CMK (cell line): Measurements from ENCODE around the gene CRY1.
A peak's percentile ranks its signal among the peaks of the same experiment; 100 is the strongest.
"Not testable (repeated sequence)": the region's sequence is repeated elsewhere in the genome, so short reads cannot be mapped to it uniquely, and the experiment has no call there.

Source experiments
- DNase-seq: peaks from one replicate; pipeline ENCODE4 v3.0.0-alpha.2; 2010; ENCODE audit warnings: low read depth

CRY1 gene

DNA sequence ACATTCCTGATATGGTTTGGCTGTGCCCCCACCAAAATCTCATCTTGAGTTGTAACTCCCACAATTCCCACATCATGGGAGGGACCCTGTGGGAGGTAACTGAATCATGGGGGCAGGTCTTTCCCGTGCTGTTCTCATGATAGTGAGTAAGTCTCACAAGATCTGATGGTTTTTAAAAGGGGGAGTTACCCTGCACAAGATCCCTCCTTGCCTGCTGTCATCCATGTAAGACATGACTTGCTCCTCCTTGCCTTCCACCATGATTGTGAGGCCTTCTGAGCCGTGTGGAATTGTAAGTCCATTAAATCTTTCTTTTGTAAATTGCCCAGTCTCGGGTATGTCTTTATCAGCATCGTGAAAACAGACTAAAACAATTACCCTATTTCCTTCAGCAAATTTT, 90.7 kb downstream of the CRY1 start:
- DNase-seq, result not testable (repeated sequence)

DNA sequence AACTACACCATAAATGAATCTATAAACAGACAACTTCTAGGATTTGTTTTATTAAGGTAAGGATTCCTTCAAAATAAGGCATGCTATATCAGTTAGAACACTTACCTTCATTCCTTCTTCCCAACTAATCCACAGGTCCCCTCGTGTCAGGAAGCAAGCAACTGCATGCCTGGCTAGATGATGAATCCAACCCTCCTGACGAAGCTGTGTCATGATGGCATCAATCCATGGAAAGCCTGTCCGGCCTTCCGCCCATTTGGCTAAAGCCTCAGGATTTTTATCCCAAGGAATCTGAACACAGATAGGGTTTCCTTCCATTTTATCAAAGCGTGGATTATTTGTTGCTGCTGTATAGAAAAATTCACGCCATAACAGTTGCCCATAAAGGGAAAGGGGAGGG, 93.9 kb downstream of the CRY1 start:
- DNase-seq, result no peak

DNA sequence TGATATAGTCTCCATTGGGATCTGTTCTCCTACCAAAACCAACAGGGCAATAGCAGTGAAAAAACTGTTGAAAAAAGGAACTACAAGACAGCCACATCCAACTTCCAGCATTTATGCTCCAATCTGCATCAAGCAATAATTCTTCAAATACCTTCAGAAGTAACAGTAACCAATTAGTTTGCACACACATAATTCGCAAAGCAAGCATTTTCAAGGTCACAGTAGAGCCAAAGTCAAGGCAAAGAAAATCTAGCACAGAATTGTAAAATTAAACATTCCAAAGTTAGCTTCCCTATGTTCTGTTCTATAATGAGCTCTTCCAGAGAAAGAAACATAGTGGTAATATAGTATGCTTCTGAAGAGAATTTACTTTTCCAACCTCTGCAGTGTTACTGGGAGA, 95.4 kb downstream of the CRY1 start:
- DNase-seq, result no peak

DNA sequence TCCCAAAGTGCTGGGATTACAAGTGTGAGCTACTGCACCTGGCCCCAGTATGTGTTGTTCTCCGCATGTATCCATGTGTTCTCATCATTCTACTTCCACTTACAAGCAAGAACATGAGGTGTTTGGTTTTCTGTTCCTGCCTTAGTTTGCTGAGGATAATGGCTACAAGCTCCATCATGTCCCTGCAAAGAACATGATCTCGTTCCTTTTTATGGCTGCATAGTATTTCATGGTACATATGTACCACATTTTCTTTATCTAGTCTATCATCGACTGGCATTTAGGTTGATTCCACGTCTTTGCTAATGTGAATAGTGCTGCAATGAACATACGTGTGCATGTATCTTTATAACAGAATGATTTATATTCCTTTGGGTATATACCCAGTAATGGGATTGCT, 97.2 kb downstream of the CRY1 start:
- not testable (repeated sequence) for DNase-seq

DNA sequence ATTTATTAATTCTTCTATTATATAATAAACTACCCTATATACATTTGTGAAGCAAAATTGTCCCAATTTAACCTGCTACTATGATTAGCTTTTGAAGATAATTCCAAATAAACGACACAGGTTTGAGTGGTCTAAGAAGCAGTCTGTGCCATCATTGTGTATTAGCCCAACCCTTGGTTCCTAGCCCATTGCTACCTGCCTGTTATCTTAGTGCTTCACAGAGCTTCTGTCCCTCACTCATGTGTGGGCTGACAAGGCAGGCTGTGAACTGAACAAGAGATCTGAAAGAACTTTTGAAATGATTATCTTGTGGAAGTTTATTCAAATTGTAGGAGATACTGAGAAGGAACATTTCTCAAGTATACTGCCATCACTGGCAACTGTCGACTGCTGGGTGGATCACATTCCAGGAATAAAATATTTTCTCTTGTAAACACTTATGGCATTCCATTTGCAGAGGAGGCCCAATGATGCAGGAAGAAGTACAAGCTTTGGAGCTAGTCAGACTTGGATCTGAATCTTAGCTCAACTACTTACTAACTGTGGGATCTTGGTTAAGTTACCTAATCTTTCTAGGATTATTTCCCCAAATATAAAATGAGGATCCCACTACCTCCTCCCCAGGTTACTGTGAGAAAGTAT, 98.6 kb downstream of the CRY1 start:
- no peak for DNase-seq

DNA sequence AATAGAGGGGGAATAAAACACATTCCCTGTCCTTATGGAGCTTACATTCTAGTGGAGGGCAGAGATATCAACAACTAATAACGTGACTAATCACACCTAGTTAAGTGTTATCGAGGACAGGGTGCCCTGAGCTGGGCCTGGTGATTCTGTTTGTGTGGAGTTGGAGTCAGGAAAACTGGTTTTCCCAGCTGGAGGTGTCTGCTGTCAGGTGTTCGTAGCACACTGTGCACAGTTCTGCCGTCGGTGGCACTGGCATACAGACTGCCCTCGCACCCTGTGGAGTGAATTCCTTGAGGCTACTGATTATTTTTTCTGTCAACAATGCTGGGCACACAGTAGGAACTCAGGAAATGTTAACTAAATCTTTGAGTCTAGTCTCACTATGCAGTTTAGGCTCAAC, 105.5 kb downstream of the CRY1 start:
- DNase-seq, result no peak

DNA sequence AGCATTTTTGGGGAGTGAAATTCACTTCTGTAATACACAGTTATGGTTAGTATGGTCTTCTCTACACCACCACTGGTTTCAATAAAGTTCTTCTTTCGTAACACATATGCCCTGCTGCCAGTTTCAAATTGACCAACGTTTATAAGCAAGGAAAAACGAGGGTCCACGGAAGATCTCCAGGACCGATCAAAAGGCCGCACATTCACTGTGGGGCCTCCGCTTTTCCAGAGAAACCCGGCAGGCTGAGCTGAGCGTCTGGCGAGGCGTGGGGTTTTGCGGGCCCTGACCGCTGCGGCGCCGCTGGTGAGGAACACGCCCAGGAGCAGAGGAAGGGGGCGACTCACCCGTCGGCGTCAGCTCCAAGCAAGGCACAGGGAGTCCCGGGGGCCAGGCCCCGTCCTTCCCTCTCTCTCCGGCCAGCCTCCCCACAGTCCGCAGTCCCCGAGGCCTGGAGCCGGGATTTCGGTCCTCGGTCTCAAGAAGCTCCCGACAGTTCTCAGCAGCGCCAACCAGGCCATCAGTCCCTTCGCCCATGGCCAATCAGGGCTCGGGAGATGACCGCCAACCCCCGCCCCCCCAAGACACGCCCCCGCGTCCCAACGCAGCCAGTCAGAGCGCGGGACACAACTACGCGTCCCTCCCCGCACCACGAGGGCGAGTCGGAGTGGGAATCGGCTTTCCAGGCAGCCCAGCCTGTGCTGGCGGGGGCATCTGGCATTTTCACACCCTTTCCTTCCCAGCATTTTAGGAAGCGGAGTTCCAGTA, 106.5 kb downstream of the CRY1 start, which contains the start of gene MTERF2:
TSS of gene MTERF2 (minus strand) at position 522 of the 765 bp plus-strand sequence. CDS start 8,432 bp downstream, outside the sequence.
- peak; percentile 73 for DNase-seq

DNA sequence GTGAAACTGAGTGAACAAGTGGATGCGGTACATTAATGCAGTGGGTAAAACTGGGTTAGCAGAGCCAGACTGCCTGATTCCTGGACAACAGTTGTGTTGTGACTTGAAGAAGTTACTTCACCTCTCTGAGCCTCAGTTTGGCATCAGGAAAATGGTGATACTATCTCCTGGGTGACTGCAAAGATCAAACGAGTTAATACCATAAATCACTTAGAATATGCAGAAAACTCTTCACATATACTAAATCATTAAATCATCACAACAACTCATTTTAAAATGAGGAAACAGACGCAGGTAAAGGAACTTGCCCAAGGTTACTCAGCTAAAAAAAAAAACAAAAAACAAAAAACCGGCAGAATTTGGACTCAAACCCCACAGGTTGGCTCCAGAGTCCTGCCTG, 107.2 kb downstream of the CRY1 start:
- no peak for DNase-seq

DNA sequence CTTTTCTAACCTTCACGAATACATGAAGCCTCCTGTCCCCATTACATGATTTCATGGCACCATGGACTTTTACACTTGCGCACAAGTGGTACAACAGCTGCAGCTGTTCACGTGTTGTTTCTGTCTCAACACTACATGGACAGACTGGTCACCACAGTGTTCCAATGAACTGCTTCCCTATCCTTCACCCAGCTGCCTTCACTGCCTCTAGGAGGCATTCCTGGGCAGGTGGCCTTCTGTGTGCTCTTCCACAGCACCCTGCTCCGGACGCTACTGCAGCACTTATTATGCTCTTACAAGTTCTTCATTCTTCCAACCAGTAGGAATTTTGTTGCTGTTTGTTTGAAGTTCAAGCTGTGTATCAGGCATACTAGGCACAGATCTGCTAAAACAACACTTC, 107.9 kb downstream of the CRY1 start:
- no peak for DNase-seq

DNA sequence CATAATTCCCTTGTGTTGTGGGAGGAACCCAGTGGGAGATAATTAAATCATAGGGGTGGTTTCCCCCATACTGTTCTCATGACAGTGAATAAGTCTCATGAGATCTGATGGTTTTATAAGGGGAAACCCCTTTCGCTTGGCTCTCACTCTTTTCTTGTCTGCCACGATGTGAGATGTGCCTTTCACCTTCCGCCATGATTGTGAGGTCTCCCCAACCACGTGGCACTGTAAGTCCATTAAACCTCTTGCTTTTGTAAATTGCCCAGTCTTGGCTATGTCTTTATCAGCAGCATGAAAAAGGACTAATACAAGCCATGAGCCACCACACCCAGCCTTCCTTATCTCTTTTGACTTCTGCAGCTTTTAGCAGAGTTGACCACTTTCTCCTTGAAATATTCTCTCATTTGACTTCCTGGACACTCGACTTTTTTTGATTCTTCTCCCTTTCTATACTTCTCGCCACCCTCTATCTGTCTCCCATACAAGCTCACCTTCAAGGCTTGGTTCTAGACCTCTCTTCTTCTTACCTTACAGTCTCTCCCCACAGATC, 108.7 kb downstream of the CRY1 start:
- peak; percentile 33 for DNase-seq

DNA sequence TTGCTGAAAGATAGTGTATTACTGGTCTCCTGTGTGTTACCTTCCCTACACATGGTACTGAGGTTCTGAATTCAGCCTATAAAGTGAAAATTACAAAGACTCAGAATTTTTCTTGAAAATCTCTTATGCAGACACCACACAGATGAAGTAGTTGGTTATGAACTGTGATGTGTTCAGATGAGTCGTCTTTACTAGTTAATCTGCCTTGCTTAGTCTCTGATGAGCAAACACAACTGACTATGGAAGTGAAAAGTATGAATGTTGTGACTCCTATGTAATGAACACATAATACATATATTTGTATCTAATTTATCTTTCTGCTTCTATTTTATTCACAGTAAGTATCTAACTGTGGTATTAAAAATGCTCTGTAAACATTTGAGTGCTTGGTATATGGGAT, 111.1 kb downstream of the CRY1 start:
- DNase-seq, result no peak

DNA sequence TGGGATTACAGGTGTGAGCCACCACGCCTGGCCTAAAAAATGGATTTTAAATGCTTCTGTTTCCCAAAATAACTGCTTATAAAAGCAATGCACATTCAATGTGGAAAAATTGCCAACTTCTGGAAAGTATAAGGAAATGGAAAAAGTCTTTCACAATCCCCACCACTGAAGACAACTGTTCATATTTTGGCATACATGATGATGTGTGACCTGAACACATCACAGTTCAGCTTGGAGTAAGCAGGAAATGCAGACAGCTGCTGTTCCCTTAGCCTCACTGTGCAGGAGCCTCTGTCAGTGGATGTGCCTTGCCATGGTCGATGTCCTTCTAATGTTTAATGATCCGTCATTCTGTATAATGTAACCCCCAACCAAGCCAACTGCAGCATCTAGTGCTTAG, 111.6 kb downstream of the CRY1 start:
- DNase-seq, result no peak

DNA sequence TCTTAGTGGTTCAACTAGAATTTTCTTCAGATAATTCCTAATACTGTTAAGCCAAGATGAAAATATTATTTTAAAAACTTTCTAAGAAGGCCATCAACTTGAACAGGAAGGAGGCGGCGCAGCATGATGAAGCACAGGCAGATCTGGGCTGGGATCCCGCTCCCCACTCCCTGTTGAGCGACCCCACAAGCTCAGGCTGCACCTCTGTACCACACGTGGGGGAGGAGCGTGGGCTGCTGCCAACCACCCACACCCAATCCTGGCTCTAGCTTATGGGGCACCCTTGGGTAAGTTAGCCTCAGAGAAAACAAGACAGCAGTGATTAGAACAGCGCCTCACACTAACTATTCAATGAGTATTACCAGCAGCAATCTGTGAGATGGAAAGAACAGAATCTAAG, 112.4 kb downstream of the CRY1 start:
- DNase-seq, result no peak

DNA sequence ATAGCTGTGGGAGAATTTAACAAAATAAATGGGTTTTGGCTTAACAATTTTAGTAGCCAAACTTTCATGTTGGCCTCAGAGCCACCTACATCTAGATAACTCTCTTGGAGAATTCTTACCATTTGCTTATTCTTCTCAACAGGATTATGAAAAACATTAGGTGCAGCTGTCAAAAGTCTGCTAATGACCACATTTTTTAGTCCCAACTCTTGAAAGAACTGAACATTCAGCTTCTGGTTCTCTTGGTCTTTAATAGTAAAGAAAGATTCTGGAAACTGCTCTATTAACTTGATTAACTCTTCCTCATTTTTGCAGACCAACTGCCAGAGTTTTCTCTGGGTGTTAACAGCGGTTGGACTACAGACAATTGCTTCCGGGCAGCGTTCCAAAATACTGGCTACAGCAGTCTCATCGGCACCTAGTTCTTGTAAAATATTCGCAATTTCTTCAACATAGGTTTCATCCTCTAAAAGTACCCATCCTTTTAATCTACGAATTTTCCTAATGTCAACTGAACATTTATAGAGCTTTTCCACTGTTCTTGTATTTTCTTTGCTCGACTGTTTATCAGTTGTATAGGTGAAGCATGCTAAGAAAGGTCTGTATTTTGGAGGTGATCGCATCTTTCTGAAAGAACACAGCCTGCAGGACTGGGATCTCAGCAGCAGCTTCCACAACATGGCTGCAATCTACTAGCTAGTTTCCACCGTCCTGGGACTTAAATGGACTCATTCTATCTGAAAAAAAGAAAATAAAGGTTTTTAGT, 115.1 kb downstream of the CRY1 start:
- DNase-seq, result no peak

DNA sequence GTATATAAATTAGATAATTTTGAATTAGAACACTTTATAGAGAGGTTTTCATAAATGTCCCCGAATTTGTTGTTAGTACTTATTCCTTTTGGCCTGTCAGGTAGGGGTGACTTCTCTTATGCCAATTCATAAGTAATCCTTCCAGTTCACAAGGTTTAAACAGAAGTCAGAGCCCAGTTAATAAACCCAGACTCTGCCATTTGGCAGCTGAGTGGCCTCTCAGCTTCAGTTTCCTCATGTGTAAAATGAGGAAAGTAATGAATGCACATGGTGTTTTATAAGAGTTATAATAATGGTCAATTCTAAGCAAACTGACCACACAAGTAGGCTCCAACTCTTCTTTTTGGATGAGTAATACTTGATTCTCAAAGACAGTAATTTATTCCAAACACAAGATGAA, 116.7 kb downstream of the CRY1 start:
- no peak for DNase-seq

DNA sequence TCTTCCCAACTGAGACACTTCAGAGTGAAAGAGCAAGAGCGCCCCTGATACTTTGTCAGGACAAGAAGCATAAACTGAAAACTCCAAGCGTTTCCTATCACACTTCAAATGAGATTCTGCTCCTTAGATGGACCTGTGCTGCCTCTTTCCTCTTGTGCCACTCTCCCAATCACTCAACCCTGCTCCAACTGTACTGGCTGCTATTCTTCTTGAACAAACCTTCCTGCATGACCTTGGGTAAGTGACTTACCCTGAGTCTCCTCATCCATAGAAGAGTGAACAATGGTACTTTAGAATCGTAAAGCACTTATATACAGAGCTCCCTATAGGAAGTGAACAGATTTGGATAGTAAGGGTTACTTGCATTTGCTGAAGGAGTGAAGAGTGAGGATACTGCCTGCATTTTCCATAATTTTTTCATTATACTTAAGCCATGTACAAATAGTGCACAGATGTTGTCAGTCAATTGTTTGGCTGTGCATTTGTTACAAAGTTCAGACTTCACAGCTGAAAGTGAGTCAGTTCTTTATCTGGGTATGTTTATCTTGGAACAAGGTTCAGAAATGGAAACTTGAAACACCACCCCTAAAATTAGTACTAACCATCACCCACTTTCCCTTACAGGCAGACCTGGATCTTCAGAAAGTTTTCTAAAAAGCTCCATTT, 117.2 kb downstream of the CRY1 start:
- DNase-seq, result no peak

DNA sequence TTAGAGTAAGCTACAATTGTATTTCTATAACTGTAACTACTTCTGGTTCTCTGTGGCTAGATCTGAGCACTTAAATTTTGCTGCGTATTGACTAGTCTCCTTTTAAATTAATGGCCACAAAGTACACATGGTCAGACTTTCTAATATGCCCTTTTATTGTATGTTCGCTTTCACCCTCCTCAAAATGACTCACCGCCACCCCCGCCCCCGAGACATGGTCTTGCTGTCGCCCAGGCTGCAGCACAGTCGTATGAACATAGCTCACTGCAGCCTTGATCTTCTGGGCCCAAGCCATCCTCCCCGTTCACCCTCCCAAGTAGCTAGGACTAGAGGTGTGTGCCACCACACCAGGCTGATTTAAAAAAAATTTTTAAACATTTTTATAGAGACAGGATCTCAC, 118.3 kb downstream of the CRY1 start:
- no peak for DNase-seq

DNA sequence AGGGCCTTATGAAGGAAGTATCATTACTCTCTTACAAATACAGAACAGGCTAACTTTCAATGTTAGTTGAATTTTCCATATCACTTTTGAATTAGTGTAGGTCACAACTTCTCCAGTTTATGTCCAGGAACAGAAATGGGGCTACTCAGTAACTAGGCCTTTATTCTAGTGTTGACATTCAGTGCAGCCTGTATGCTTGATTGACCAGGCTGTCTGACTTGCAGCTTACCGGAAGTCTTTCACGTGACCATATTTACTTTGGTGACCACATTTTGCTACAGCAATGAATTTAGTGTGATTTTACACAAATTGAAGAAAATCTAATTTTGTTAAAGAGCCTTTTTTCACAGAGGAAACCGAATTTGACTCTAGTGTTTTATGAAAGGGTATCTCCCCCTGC, 118.8 kb downstream of the CRY1 start:
- DNase-seq, result no peak

DNA sequence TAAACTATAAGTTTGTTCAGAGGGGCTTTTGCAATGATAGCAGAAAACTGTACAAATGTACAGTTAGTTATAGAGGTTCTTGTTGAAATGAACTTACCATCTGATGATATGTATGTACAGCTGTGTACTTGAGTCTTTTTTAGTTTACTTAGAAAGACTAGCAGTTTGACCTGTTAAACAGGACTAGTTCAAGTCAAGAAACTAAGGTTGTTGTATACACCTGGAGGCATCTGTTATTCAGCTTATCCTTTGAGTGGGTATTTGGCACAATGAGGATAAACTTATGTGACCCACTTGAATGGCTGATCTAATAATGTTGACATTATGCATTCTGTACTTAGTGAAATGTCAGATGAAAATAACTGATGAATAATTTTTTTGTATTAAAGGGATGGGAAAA, 119.8 kb downstream of the CRY1 start:
- DNase-seq, result no peak

DNA sequence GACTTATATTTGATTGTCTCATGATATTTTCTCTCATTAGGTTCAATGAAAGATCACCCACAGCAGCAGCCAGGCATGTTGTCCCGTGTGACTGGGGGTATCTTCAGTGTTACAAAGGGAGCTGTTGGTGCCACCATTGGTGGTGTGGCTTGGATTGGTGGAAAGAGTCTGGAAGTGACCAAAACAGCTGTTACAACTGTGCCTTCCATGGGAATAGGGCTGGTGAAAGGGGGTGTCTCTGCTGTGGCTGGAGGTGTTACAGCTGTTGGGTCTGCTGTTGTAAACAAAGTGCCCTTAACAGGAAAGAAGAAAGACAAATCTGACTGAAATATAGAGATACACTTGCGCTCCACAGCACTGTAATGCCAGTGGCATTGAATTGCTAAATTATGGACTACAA, 122.3 kb downstream of the CRY1 start:
- no peak for DNase-seq

DNA sequence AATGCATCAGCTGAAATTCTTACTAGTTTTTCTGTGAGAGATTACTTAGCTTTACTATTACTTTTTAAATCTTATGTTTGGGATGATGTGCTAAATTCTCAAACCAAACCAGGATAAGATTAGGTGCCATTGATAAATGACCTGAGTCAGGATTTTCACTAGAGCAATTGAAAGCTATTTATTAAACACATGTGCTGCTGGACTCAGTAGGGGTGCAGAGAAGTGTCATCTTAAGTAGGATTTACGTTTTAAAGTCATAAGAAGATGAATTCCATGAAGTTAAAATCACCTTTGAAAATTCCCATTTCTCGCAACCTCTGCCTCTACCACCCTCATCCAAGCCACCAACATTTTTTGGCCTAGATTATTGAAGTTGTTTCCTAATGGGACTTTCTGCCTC, 128.8 kb downstream of the CRY1 start:
- no peak for DNase-seq

DNA sequence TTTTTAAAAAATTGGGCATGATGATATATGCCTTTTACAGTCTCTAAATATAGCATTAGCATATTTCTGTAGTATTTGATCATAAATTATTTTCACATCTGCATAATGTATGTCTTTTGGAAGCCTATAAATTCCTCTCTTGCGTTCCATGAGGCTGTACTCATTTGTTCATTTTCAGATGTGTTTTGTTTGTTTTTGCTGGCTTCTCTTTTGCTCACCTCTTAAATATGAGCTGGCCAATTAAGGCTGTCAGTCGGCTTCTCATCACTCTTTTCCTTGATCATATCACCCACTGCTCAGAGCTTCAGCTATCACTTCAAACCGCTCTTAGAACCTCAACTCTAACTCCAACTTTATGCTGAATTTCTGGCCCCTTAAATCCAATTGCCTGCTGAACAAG, 131.1 kb downstream of the CRY1 start:
- DNase-seq, result no peak
